Neutrophil (primary cell): Measurements from ENCODE around the gene BLOC1S6.

Experiments used
- H3K27ac ChIP-seq: fragments of 200-600 bp; sonication (generic); 2 replicates; pipeline ENCODE4 v1.5.1; 2016; ENCODE audit warnings: mild to moderate bottlenecking, moderate library complexity
- H3K27me3 ChIP-seq: fragments of 200-600 bp; sonication (generic); 2 replicates; pipeline ENCODE4 v1.6.0; 2016; ENCODE audit warnings: mild to moderate bottlenecking
- H3K36me3 ChIP-seq: fragments of 200-600 bp; sonication (generic); 2 replicates; pipeline ENCODE4 v1.5.1; 2017
- H3K4me1 ChIP-seq, 2 experiments: fragments of 200-600 bp in 1 of 2; sonication (generic) in 1 of 2; 1 replicate in 1 of 2; 2 replicates in 1 of 2; pipeline versions ENCODE4 v1.5.1 to v1.6.1; 2013 to 2016; ENCODE audit warnings: low read depth in 1 of 2, low read length in 1 of 2, mild to moderate bottlenecking in 1 of 2, moderate library complexity in 1 of 2; ENCODE audit not compliant: control insufficient read depth in 1 of 2, insufficient read depth in 1 of 2
- H3K4me3 ChIP-seq, 2 experiments: fragments of 200-600 bp in 1 of 2; sonication (generic) in 1 of 2; 1 replicate in 1 of 2; 2 replicates in 1 of 2; pipeline ENCODE4 v1.5.1; 2013 to 2016; ENCODE audit warnings: low read depth in 1 of 2, low read length in 1 of 2, mild to moderate bottlenecking in 1 of 2, moderate library complexity in 1 of 2
- H3K9me3 ChIP-seq: fragments of 200-600 bp; sonication (generic); 2 replicates; pipeline ENCODE4 v1.5.1; 2016
- CTCF ChIP-seq: fragments of 200-600 bp; sonication (generic); IDR thresholded peaks from 2 replicates; pipeline ENCODE4 v1.5.1; 2016; ENCODE audit warnings: antibody characterized with exemption

The BLOC1S6 gene

GRCh38 chr15:45635763-45636292 is 48.6 kb downstream of the BLOC1S6 start:
- peaks cover 63 to 78% of the 10 kb centered on the region in 2 experiments for H3K4me1 ChIP-seq
- no peaks in the 10 kb centered on the region for H3K27me3 ChIP-seq
- TF ChIP-seq CTCF = no peak
- H3K27ac ChIP-seq = peak overlapping the region; percentile 98
- peak overlapping the region; percentile 88 to 94 for H3K4me3 ChIP-seq
- H3K9me3 ChIP-seq = no peaks in the 10 kb centered on the region
- peaks cover 4% of the 10 kb centered on the region for H3K36me3 ChIP-seq

GRCh38 chr15:45637141-45637540 is 50.0 kb downstream of the BLOC1S6 start:
- peak overlapping the region; percentile 88 to 94 for H3K4me3 ChIP-seq
- no peaks in the 10 kb centered on the region for H3K27me3 ChIP-seq
- peaks cover 4% of the 10 kb centered on the region for H3K36me3 ChIP-seq
- no peak for TF ChIP-seq CTCF
- peak overlapping the region; percentile 98 for H3K27ac ChIP-seq
- peaks cover 76 to 81% of the 10 kb centered on the region in 2 experiments for H3K4me1 ChIP-seq
- no peaks in the 10 kb centered on the region for H3K9me3 ChIP-seq

- Histone ChIP-seq H3K27me3 (no peaks in the 10 kb centered on the region), H3K4me3 (peak overlapping the region; percentile 88 to 94), H3K9me3 (no peaks in the 10 kb centered on the region), H3K36me3 (peaks cover 4% of the 10 kb centered on the region), H3K4me1 (peaks cover 80 to 83% of the 10 kb centered on the region in 2 experiments), H3K27ac (peak overlapping the region; percentile 98)
- no peak for TF ChIP-seq CTCF
Observed at GRCh38 chr15:45637552-45638033, 50.4 kb downstream of the BLOC1S6 start.

GRCh38 chr15:45640616-45641015 is 53.4 kb downstream of the BLOC1S6 start:
- peak overlapping the region; percentile 98 for H3K27ac ChIP-seq
- TF ChIP-seq CTCF = no peak
- peaks cover 100% of the 10 kb centered on the region in 2 experiments for H3K4me1 ChIP-seq
- no peak overlapping the region for H3K4me3 ChIP-seq
- H3K36me3 ChIP-seq = peaks cover 4% of the 10 kb centered on the region
- no peaks in the 10 kb centered on the region for H3K27me3 ChIP-seq
- no peaks in the 10 kb centered on the region for H3K9me3 ChIP-seq

GRCh38 chr15:45641374-45641781 is 54.2 kb downstream of the BLOC1S6 start:
- no peaks in the 10 kb centered on the region for H3K27me3 ChIP-seq
- H3K27ac ChIP-seq = peak overlapping the region; percentile 98
- TF ChIP-seq CTCF = no peak
- peak overlapping the region; percentile 29 to 42 for H3K4me3 ChIP-seq
- no peaks in the 10 kb centered on the region for H3K9me3 ChIP-seq
- peaks cover 100% of the 10 kb centered on the region in 2 experiments for H3K4me1 ChIP-seq
- peaks cover 4% of the 10 kb centered on the region for H3K36me3 ChIP-seq
